ENCODE results near the gene SNRNP25.
A peak's percentile ranks its signal among the peaks of the same experiment; 100 is the strongest.

SNRNP25 gene

DNA sequence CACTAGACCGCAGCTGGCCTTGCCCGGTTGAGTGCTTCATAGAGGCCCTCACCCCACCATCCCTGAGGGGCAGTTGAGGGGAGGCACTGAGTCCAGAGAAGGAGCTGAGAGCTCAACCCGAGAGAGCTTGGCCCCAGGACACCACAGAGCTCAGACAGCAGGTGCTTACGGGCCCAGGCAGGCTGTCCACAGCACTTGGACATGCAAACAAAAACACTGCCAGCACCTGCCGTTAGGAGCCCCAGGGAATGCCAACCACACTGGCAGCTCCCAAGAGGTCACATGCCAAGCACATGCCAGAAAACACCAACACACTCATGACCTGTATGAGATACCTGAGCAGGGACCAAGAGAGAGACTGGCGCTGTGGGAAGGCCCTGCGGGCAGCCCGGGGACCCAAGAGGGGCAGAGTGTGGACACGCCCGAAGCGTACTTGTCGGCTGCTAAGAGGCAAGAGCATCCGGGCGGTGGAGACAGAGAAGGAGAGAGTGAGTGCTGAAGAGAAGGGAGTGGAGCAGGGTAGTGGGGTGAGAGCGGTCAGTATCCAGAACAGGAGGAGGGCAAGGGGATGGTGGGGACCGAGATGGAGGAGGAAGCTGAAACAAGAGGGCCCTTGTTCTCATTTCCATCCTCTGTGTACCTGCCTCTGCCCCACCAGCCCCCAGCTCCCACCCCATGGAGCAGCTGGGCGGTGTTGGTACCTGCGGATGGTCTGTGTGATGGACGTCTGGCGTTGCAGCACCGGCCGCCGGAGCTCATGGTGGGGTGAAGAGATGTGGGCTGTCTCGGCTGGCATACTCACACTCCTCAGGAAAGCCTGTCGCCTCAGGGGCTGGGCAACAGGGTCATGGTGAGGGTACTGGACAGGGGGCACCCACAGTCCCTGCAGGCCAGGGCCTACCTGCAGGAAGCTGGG, 10.6 kb downstream of the SNRNP25 start:
- DNase-seq = peak; percentile 56 to 76

DNA sequence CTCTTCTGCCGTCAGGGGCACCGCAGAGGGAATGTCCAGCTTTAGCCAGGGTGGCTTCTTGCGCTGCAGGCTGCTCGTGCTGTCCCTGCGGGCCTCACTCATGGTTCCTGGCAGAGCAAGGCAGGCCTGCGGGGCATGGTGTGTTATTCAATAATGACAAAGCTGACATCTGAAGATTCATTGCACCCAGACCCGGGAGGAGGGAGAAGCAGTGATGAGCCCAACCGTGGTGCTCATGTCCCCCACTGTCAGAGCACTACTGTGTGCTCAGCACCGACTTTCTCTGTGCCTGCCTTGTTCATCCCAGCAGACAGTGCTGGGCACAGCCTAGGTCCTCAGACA, 11.3 kb downstream of the SNRNP25 start:
- DNase-seq = no peak

DNA sequence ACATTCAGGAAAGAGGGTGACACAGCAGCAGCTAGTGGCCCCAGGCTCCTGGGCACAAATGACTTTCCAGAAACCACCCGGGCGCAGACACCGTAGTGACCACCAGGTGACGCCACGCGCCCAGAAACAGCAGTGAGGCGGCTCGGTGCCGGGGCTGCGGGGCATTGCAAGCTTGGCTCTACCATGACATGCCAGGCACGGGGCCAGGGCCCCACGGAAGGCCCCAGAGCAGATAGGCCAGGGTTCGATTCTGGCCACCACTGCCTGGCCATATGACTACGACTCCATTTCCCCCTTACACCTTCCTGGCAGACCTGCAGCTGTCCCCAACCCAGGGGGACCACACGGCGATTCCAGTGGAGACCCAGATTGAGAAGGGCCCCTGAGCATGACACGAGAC, 12.1 kb downstream of the SNRNP25 start:
- peak; percentile 61 to 80 for DNase-seq

DNA sequence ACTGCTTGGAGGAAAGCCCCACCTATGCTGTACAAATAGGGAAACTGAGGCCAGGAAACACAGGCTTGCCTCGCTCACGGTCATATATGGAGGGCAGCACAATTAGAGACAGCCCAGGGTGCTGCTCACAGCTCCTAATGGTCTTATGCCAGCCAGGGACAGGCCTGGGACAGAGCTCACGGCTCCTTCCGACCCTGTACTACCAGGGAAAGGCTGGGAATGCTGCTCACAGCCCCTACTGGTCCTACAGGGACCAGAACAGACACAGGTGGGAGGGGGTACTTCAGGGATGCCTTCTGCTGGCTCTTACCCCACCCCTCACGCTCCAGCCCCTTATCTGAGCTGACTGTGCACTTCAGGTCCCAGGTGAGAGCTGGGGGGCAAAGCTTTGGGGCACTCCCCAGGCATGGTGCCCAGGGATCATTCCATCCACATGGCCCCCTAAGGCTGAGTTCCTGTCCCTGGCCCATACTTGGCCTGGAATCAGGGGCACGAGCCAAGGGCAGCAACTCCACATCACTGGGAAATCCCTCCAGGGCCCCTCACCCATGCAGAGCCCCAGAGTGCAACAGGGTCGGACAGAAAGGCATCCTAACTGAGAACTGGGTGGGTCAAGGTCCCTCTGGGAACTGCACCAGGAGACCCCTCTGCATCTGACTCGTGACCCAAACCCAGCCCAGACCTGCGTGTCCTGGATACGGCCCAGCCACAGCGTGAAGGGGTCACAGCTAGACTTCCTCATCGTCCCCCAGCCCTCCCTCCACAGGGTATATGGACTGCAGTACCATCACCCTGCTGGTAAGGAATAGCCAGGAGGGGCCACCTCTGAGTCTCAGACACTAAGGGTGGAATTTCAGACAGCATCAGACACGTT, 12.9 kb downstream of the SNRNP25 start:
- no peak for DNase-seq

DNA sequence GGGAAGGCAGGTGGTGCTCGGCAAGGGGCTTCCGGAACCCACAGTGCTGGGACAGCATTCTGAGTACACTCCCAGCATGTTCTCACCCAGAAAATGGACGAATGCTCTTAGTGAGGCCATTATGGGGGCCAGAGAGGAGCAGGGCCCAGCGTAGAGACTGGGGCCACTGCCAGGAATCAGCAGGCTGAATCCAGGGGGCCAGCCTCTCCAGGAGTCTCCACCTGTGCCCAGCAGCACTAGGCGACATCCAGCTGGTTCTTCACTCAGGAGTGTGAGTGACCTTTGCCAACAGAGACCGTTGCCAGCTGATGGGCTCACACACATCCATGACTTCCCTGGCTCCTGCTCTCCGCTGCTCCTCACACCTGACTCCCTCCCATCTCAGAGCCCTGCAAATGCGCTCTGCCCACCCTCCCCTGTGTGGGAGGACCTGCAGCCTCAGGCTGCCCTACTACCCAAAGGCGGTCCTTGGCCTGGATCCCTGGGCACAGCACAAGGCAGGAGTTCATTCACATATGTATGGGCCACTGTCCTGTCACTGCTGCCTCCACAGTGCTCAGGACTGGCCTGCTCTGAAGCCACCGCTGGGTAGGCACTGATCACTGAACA, 13.7 kb downstream of the SNRNP25 start:
- no peak for DNase-seq

DNA sequence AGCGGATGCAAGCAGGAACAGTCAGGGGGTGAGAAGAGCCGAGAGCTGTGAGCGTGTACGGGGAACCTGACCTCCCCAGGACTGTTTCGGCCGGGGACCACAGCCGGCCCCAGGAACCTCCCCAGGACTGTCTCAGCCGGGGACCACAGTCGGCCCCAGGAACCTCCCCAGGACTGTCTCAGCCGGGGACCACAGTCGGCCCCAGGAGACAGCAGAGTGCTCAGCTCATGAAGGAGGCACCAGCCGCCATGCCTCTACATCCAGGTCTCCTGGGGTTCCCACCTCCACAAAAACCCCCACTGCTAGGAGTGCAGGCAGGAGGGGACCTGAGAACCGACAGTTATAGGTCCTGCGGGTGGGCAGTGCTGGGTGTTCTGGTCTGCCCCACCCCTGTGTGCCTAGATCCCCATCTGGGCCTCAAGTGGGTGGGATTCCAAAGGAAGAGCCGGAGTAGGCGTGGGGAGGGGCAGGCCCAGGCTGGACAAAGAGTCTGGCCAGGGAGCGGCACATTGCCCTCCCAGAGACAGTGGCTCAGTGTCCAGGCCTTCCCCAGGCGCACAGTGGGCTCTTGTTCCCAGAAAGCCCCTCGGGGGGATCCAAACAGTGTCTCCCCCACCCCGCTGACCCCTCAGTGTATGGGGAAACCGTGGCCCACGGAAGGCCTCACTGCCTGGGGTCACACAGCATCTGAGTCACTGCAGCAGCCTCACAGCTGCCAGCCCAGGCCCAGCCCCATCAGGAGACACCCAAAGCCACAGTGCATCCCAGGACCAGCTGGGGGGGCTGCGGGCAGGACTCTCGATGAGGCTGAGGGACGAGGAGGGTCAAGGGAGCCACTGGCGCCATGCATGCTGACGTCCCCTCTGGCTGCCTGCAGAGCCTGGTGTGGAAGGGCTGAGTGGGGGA, 14.5 kb downstream of the SNRNP25 start:
- DNase-seq = no peak

DNA sequence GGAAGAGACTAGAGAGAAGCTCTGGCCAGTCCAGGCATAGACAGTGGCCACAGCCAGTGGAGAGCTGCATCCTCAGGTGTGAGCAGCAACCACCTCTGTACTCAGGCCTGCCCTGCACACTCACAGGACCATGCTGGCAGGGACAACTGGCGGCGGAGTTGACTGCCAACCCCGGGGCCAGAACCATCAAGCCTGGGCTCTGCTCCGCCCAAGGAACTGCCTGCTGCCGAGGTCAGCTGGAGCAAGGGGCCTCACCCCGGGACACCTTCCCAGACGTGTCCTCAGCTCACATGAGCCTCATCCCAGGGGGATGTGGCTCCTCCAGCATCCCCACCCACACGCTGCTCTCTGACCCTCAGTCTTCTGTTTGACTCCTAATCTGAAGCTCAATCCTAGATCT, 15.6 kb downstream of the SNRNP25 start:
- no peak for DNase-seq

DNA sequence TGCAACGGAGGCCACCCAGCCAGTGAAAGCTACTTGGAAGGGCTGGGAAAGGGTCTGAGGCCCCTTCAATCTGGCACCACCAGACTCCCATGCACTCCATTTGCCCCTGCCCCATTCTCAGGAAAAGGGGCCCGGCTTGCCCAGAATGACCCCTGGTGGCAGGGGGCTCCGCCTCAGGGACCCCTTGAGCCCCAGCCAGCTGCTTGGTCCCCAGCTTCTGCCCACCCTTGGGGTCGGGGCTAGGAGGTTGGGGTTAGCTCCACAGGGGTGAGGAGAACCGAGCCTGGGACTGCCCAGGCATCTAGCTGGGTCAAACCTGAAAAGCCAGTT, 17.5 kb downstream of the SNRNP25 start:
- DNase-seq = no peak

DNA sequence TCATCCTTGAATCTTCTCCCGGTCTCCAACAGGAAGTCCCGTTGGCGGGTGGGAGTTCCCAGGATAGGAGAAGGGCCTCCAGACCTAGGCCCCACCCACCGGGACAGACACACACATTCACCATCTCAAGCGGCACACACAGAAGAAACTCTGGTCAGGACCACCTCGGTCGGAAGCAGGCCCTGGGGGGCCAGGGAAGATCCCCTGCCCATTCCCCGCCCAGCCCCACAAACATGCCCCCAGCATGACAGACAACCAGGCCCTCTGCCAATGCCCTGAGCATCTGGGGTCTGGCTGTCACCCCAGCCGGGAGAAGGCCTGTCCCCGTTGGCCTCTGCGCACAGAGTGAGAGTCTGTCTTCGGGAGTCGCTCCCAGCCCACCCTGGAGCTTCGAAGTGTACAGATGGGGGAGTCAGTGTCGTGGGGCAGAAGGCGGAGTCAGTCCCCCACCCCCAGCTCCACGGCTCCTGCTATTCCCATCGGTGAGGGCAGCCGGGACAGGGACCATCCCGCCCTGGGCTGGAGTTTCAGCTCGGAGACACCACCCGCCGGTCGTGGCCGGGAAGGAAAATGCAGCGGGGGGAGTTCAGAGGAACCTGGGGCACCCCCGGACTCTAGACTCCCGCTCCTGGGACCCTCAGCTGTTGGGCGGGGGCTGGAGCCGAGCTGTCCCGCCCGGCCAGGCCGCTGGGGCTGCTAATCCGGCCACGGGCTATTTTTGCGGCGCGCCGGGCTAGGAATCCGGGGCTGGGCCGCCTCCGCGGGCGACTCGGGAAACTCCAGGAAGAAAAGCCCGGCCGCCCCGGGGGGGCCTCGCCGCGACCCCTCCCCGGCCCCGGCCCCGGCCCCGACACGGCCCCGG, 18.1 kb downstream of the SNRNP25 start:
- no peak for DNase-seq

DNA sequence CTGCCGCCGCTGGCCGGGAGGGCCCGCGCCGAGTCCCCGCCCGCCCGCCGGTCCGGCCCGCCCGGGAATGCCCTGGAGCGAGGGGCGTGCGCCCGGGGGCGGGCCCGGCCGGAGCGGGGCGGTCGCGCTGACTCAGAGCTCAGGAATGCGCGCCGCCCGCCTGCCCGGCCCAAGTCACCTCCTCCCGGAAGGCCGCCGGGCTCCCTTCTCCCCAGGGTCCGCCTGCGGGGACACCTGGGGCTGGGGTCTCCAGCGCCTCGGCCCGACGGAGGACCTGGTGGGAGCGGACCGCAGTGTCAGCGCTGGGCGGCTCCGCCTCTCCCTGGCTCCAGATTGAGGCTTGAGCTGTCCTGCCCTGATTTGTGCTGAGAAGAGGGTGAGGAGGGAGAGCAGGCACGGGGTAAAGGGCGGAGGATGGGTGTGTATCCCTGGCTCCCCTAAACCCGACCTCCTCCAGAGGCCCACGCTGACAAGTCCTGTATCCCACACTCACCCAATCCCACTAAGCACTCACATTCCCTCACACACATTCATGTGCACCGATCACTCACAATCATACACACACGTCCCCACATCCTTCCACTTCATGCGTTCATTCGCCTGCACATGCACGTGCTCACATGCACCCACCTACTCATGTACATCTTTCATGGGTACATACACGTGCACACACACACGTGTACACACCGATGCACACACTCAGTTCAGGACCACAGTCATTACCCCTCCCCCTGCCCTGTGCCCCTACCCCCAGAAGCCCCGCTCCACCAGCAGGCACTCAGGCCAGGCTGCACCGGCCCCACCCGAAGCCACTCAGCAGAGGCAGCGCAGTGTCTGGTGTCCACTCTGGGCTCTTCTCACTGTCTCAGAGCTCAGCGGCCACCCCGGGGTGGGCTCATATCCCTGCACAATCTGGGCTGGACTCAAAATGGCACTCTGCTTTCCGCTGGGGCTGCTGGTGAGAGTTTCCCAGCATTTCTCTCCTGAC, 19.2 kb downstream of the SNRNP25 start, which contains the start of gene RHBDF1:
TSS of gene RHBDF1 (minus strand) at position 71 of the 988 bp plus-strand sequence. CDS start 7,616 bp downstream, outside the sequence.
- DNase-seq = no peak

DNA sequence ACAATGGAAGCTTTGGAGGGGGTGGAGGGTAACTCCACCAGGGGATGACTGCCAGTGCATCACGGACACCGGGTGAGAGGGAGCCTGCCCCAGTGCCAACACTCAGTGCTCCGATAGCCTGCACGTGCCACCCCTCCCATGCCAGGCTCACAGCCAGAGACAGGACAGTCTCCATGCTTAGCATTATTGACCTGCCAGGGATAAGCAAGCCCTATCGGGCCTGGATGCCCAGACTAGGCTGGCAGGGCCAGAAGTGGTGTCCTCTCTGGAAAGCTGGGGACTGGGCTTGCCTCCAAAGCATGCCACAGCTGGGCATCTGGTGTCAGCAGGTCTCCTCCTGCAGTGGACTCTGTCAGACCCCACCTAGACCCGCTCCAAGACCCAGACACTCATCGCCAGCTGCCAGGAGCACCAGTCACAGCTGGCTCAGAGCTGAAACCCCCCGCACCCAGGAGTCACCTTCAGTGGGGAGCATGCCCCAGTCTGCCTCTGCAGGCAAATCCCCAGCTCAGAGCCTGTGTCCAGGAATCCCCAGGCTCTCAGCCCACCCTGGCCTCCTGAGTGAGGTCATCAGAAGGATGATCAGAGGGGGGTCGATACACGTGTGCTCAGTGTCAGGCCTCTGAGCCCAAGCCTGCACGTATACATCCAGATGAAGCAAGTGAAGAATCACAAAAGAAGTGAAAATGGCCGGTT, 20.6 kb downstream of the SNRNP25 start:
- DNase-seq = no peak

DNA sequence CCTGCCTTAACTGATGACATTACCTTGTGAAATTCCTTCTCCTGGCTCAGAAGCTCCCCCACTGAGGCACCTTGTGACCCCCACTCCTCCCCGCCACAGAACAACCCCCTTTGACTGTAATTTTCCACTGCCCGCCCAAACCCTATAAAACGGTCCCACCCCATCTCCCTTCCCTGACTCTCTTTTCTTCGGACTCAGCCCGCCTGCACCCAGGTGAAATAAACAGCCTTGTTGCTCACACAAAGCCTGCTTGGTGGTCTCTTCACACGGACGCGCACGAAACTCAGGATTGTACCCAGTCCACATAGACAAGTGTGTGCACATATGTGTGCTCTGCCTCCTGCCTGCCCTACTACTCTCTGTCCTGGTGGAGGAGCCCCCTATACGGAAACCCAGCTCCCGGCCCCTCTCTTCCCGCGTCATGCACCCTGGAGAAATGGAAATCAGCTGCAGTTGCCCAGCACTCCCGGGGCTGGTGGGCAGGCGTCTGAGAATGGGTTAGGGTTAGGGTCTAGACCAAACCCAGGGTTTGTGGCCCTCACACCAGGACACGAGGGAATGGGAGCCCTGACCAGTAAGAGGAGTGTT, 21.2 kb downstream of the SNRNP25 start:
- DNase-seq = no peak

DNA sequence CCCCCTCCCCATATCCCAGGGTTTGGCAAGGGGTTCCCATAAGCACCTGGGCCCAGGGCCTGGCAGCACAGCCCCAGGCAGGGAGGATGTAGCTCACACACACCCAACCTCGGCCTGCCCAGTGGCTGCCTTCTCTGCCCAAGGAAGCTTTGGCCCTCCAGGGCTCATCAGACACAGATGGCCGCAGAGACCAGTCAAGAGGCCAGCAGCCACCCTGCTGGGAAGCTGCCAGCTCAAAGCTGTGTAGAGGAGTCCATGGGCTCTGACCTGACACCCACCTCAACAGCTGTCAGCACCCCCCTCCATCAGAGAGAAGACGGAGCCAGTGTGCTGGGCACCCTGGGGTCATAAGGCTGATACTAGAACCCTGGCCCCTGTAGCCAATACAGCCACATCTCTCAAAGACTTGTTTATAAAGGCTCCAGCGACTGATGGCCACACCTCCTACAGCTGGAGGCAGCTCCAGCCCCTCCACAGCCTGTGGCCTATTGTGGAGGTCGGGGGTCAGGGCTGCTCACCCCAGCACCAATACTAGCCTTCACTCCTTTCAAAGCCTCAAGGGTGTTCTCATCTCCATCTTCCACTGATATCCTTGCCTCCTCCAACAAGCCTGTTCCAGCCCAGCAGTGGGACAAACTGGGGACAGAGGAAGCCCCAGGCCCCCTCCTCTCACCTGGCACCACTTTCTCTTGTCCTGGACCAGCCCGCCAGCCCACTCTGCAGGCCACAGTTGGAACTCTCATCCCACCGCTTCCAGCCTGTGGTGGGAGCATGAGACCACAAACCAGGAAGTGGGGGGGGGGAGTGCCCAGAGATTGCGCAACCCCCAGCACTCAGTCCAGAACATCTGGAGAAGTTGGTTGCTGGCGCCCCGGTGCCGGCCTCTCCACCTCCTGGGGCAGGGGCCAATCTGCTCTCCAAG, 22.2 kb downstream of the SNRNP25 start:
- DNase-seq = no peak

DNA sequence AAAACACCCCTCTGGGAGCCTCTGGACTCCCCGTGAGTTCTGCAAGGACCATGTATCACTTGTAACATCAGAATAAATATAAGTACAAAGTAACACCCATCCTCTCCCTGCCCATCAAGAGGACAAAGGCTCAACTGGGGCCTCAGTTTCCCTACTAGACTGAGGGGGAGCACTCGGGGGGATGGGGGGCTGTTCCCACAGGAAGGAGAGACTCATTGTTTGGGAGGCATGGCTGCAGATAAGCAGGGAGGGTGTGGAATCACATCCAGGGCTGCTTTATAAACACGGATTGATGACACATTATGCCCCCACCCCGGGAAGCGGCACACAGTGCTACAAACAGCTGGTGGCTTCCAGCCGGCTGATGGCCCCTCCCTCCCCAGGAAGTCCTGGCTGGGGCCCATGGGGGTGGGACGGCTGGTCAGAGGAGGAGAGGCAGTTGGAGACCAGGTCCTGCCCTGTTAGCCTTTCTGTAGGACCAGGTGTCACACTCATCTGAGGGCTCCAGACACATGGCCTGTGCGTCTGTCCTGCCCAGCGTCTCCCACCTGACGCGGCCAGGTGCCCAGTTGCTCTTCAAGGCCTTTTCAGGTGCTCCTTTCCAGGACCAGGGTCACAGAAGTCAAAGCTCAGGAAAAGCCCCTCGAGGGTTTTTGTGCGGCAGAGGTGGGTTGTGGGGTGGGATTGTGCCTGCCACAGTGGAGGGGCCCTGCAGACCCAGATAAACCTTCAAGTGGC, 23.1 kb downstream of the SNRNP25 start:
- peak; percentile 41 to 52 for DNase-seq

DNA sequence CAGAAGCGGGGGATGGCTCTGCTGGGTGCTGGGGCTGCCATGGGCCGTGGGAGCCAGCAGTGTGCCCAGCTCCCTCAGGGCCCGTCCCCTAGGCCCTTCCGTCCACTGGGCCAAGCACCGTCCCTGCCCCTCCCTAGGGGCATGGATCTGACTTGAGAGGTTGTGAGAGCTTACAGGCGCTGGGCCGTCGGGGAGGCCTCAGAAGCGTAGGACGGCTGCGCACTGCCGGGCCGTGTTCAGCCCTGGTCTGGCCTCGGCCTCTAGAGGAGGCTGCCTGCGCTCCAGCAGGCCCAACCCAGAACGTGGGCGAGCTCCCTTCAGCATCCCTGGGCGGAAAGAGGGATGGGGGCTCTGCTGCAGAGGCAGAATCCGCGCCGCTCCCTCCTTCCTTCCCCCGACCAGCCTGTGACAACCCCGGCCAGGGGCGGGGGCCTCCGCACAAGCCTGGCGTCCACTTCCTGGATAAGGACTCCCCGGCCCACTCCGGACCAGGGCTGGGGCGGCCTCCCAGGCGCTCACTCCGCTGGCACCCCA, 23.7 kb downstream of the SNRNP25 start:
- peak in 1 of 2 experiments; percentile 47 for DNase-seq

DNA sequence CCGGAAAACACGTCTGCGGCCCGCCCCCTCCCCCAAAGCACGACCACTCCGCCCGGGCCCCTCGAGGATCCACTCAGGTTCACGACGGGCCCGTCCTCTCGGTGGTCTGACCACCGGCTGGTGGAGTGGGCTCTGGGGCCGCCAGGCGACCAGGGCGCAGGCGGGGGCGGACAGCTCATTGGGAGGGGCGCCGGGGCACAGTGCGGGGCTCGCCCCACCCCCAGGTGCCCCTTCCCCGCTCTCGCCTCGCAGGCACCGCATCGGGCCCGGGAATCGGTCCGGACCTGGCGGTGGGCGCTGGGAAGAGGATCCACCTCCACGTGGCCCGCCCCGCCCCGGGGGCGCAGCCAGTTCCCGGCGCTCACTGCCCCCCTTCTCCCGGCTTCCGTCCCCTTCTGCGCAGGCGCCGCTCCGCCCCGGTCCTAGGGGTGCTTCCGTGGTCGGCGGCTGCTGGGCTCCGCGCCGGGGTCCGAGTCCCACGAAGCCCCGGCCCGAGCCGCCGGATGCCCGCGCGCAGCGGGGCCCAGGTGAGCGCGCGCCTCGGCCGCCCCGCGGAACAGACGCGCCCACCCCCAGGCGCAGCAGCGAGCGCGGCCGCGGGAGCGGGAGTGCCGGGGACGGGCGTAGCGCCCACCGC, 24.3 kb downstream of the SNRNP25 start, which contains the start of gene MPG:
TSS of gene MPG (plus strand) at position 419 of the 637 bp plus-strand sequence. CDS start at position 504, 85 bp downstream.
- DNase-seq = peak; percentile 67 to 68
